GM18867 (cell line): Measurements from ENCODE around the gene XXYLT1.
"Not testable (repeated sequence)": the region's sequence is repeated elsewhere in the genome, so short reads cannot be mapped to it uniquely, and the experiment has no call there.

Source experiments
- ATAC-seq: cut with Tn5 transposase; IDR thresholded peaks from one replicate; pipeline ENCODE4 v1.9.1; 2021; ENCODE audit warnings: mild to moderate bottlenecking, moderate library complexity; ENCODE audit not compliant: unreplicated experiment

The XXYLT1 gene

DNA sequence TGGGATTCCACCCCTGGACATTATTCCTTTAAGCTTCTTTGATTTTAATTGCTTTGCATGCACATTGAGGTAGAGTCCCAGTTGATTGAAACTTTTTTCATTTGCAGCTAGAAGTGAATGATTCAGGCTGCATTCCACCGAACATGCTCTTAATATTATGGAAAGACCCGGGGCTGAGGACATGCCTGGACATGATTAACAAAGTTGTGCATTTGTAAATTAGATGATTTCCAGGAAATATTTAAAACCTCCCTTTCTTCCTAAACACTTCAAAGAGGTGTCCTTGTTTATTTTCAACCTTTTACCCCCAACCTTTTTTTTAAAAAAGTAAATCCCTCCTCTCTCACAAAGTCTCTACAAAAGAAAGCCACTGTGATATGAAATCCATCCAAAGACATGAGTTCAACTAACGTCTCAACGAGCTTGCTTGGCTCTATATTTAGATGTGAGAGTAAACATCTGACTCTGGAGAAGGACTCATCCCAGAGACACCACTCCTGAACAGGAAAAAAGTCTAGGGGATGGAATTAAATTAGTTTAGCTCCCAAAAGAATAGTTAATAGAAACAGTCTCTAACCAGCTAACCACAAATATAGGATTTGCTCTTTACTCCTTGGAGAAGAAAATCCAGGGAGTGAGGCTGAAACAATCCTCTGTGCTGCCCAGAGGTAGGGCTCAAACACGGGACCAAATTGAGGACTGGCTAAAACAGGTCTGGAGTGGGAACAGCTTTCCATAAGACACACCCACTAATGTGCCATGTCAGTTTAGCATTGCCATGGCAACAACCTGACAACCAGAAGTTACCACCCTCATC, 83.1 kb downstream of the XXYLT1 start:
- no peak for ATAC-seq

DNA sequence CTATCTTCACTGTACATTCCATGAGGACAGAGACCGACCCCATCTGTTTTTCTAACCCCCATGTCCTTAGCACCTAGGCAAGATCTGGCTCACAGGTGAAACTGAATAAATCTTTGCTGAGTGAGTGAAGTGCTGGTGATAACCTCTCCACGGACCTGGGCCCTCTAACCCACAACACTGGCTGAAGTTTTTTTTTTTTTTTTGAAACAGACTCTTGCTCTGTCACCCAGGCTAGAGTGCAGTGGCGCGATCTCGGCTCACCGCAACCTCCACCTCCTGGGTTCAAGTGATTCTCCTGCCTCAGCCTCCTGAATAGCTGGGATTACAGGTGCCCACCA, 84.3 kb downstream of the XXYLT1 start:
- ATAC-seq = not testable (repeated sequence)

DNA sequence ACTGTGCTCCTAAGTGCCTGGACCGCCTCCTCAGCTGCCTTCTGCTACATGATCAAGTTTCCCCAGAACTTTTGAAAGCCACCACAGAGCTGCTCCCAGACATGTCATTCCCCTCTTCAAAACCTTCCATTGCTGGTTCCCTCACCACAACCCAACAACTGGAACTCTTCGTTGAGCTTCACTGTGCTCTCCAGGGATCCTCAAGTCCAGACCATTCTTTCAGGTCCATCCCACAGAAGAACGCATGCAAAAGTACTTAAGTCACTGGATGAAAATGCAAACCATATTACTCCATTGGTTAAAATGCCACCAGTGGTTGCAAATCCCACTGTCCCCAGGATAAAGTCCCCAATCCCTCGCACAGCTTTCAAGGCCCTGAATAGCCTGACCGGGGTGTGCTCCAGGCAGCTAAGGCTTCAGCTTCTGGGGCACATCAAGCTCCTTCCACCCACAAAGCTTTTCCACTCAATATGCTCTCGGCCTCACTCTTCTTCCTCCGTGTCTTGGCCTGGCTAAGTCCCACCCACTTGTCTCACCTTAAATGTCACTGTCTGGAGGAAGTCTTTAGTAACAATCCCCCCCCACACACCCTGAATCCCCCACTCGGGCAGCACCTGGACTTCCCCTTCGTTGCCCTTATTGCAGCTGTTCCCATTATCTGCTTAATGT, 84.8 kb downstream of the XXYLT1 start:
- ATAC-seq = no peak

DNA sequence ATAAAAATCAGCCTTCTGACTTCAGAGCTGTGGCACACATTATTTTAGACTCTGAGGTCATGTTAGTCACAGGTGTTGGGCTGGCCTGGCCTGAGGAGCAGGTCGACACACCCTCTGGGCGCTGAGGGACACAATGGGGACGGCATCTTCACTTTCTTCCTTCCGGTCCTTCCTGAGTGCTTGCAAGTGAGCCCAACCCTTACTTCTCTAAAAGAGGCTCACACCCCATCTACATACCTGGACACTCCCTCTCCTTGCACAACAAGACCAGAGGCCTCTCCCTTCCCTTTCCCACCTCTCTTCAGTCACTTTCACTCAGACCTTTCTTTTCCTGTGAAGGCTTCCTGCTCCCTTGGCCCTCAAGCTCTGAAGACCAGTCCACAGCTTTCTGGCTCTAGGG, 85.4 kb downstream of the XXYLT1 start:
- ATAC-seq = no peak

DNA sequence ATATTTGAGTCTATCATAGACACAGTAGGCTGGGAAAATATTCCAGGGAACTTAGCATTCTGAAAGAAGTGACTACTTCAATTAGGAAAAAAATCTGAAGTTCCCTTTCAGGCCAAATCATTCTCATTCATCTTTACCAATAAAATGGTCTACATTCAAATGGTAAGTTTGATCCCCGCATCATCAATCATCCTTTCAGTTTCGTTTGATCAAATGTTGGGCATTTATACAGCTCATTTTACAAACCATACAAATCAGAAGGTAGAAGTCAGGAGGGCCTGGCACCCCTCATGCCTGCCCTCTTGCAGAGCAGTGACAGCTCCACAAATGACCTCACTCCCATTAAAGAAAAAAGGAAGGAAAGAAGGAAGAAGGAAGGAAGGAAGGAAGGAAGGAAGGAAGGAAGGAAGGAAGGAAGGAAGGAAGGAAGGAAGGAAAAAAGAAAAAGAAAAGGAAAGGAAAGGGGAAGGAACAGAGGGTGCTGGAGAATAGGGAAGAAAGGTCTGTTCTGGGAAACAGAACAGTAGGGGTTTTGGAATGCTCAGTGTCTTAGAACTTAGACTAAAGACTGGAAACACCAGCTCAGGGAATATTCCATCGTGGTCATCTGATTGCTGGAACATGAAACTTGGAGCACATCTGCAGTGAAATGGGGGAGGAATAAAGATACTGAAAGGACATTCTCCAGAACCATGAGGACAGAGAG, 86.1 kb downstream of the XXYLT1 start:
- ATAC-seq = no peak

DNA sequence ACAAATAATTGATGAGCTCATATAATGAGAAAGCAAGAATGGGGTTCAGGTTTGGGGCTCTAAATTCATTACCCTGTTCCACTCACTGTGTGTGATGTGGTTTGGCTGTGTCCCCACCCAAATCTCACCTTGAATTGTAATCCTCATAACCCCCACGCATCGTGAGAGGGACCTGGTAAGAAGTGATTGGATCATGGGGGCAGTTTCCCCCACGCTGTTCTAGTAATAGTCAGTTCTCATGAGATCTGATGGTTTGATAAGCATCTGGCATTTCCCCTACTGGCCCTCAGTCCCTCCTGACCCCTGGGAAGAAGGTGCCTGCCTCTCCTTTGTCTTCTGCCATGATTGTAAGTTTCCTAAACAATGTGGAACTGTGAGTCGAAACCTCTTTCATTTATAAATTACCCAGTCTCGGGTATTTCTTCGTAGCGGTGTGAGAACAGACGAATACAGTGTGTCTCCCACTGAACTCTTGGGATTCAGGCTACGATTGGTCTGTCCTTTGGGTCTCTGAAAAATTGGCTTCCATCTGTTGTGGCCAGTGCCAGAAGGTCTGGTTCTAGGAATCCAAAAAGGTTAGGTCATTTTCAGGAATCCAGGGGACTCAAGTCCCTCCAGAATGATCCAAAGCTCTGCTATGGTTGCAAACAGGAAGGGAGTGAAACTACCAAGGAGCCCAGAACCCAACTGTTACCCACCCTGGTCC, 87.7 kb downstream of the XXYLT1 start:
- no peak for ATAC-seq

DNA sequence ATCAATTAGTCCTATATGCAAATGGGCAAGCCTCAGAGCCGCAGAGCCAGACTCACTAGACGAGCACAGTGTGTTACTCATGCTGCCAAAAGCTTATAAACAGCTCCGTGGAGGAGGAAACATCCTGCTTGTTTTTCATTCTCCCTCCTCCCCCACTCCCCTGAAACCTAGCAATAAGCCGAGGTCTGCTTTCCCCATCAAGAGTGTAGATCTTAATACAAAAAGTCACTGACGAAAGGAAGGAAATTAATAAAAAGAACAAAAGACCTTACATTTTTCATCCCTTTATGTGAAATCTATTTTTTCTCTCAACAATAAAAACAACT, 88.5 kb downstream of the XXYLT1 start:
- no peak for ATAC-seq

DNA sequence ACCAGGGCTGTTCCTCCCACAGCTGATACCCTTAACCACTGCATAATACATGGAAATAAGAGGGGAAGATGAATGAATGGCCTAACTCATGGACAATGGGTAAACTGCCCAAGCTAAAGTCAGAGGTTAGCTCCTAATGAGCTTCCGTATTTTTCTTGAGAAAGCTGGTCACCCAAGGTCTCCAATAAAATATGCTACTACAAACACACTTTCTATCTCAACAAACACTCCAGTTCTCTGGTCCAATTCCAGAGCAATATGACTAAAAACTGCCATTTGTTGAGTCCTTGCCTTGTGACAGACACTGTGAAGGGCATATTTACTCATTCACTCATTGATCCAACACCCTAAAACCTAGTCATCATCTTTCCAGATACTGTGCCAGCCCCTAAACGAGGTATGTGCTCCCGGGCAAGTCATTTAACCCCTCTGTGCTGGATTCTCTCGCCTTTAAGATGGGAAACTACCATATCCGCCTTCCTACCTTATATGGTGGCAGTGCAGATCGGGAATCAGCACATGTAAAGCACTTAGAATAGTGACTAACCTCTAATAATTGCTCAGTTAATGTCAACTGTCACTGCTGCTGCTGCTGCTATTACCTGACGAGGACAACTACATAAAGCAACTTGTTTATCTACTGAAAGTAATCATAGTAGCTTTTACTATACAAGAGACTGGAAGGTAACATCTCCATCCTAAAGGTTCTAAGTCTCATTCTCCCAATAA, 89.1 kb downstream of the XXYLT1 start:
- ATAC-seq = no peak

DNA sequence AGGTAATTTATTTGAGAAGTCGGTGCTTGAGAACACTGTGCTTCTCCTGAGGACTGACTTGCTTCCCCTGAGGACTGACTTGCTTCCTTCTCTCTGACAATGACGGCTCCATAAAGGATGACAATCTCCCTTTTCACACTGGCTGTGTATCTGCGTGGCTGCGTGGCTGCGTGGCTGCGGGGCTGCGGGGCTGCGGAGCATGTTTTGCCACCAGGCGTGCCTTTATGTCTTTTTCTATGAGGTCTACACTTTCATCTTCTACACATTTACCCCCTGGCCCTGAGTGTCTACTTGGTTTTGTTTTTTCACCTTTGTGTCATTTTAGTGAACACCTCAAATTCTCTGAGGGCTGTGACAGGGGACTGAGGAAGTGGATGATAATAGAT, 89.9 kb downstream of the XXYLT1 start:
- no peak for ATAC-seq

DNA sequence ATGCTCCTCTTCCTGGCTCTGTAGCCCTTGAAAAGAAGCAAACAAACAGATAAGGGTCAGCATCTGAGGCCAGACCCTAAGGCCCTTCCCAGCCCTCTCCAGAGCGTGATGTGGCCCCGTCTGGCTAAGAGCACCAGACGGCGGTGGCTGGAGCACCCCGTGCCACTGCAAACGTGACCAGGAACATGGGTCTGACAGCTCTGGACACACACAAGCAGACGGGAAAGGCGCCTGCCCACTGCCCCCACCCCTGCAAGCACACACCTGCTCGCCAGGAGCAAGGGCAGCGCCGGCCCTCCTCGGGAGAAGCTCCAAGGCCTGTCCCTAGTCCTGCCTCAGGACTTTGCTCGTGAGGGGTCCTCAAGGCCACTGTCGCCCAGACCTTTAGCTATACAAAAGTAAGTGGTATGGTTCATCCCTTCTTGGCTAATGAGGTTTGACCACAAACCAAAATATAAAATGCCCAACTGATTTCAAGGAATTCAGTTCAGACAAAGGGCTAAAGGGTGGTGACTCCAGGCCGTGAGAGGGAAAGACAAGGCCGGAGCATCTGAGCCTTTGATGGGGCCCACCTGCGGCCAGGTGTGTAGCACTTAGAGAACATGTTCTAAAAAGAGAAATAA, 90.4 kb downstream of the XXYLT1 start:
- ATAC-seq = no peak

DNA sequence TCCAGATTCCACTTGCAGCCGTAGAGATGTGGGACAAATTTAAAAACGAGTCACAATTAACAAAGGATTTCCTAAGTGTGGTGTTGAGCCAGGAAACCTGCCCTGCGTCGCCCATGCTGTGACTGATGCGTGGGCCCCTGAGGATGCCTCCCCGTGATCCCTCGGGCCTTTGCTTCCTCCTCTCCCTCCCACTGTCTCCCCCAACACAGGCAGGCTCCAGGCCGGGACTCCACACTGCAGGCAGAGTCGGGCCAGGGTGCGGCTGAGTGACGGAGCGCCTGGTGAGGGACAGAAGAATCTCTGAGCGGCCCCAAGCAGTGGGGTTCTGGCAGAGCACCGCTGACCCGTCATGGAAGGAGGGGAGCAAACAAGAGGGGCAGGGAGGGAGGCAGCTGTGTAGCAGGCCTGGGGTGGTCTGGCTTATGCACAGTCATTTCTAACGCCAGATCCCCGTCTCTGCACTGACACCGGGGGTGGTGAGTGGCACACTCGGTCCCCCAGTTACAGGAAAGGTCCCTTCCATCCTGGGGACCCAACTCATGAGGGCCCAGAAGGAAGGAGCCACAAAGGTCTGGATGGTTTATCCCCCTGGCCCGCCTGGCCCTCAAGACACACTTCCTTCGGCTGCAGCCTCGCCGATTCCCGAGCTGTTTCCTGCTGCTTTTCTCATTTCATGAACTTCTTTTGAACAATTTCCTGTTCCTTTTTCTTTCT, 91.0 kb downstream of the XXYLT1 start:
- ATAC-seq = no peak

DNA sequence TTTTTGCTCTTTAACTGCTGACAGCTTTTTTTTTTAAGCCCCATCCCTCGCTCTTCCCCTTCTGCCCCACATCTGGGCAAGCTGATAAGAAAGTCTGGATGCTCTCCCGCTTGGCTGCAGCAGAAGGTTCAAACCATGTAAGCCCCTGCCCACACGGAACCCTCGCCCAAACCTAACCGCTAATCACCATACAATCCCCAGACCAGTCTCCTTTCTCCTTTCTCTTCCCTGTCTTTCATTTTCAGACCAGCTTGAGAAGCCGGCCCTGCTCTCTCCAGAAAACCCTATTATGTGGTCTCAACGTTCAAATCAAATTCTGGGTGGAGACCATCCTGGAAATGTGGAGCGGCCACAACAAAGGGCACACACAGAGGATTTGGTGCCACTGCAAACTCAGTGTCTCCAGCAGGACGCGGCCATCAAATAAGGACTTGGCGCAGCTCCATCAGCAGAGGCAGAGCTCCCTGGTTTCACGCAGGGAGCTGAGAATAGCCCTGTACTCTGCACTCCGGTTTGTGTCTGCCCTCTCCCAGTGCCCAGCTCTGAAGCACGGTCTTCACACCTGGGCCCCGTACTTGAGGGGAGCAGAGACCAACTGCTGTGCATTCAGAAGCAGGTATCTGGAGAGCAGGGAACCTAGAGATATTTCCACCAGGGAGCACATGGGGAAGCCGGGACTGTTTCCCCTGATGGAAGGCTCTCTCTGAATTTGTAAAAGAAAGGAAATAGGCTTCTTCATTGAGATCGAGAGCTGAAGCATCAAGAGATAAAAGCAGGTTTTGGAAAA, 92.6 kb downstream of the XXYLT1 start:
- no peak for ATAC-seq

DNA sequence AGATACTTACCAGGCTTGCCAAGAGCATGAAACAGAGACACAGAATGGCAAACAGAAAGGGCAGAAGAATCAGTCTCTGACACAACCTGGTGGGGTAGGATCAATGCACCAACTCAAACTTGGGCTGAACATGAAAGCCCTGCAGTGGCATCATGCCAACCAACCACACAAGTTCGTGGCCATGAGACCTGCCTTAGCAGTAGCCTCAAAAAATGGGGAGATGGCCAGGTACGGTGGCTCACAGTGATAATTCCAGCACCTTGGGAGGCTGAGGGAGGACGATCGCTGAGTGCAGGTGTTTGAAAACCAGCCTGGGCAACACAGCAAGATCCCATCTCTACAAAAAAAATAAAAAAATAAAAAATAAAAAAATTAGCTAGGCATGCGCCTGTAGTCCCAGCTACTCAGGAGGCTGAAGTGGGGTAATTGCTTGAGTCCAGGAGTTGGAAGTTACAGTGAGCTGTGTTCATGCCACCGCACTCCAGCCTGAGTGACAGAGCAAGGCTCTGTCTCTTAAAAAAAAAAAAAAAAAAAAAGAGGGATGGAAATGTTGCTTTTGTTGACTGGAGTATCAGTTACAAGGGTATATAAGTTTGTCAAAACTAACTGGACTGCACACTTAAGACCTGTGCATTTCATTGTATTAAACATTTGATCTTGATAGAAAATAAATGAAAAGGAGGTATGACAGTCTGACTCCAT, 93.4 kb downstream of the XXYLT1 start:
- ATAC-seq = no peak

DNA sequence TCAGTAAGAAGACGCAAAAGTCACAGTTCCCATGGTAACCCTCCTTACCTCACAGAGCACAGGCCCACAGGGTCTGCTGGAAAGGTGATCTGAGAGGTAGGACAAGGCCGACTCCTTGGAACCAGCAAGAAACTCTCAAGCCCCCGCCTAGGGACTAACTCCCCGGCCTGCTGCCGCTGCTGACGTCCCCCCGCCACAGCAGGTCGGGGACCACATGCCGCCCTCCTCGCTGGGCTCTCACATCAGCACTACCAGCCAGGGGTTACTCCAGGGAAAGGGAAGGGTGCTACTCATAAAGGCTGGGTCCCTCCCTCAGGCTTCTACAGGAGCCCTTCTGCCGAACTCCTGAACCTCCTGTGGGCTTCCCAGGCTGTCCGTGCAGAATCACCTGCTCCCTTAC, 94.2 kb downstream of the XXYLT1 start:
- ATAC-seq = no peak

DNA sequence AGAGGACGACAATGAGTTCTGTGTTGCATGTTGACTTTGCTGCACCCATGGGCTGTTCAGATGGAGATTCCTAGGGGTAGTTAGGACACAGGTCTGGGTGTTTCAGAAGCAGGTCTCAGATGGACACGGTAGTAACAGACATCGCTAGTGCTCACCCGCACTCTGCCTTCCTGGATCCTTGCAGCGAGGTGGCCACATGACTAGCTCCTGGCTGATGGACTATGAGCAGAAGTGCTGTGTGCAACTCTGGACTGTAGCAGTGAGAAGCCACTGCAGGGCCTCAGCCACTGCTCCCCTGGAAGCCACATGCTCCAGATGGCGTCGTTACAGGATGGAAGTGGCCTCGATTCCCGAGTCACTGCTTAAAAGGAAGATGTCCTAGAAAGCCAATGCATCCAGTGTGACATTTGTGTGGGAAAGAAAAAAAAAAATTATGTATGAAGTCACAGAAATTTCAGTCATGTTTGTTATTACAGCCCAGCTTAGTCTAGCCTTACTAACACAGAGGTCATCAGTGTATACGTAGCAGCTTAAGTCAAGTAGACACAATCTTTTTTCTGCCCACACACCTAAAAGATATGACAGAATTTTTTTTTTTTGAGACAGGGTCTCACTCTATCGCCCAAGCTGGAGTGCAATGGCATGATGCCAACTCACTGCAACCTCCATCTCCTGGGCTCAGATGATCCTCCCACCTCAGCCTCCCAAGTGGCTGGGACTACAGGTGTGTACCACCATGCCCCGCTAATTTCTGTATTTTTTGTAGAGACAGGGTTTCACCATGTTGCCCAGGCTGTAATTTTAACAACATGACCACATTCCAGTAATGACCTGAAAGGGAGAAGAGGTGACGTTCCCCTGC, 95.3 kb downstream of the XXYLT1 start:
- ATAC-seq = no peak

DNA sequence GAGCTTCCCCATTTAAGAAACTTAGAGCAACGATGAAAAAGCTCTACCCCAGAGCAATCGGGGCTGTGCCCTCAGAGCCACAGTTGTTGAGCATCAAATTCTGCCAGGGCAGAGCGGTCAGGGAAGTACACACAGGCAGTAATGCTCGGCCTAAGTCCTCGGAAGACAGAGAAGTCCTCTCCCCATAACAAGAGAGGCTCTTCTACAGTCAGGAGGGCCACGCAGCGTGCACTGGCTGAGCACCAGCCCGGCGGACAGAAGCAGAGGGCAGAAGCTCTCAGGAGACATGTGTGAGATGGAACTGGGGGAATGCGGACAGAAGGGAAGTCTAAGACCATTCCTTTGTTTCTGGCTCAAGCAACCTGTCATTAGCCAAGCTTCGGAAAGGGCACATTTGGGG, 95.9 kb downstream of the XXYLT1 start:
- ATAC-seq = no peak

DNA sequence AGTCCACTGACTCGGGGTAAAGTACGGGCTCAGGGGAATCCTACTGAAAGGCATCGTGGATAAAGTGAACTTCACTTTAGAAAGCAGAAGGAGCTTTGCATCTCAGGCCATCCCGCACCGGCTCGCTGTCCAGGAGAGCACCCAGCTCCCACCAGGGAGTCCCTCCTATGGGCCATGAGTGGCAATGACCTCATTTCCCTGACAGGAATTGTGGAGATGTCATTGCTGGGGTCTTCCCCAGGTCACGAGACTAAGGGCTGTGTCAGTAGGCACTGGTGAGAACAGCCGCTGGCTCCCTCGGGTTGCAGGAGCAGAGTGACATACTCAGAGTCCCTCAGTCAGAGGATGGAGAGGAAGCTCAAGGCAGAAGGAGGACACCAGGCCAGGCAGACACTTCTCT, 97.3 kb downstream of the XXYLT1 start:
- no peak for ATAC-seq

DNA sequence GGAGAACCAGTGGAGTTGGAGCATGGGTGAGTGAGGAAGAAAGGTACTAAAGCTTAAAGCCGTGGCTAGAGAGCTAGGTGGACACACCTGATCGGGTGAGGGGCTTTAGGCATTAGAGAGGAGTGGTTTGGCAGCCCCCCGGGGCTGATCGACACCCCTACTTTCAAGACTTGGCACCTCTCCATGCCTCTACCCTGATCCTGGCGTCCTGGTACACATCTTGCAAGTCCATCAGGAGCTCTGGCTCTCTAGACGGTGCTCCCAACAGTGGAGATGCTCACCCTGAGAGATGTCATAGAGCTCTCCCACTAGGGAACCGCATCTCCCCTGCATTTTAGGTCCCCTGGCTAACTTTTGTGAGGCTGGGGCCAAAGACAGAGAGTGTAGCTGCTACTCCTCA, 98.1 kb downstream of the XXYLT1 start:
- ATAC-seq = no peak
